Measurements from ENCODE around the gene TEKT2.

The TEKT2 gene

DNA sequence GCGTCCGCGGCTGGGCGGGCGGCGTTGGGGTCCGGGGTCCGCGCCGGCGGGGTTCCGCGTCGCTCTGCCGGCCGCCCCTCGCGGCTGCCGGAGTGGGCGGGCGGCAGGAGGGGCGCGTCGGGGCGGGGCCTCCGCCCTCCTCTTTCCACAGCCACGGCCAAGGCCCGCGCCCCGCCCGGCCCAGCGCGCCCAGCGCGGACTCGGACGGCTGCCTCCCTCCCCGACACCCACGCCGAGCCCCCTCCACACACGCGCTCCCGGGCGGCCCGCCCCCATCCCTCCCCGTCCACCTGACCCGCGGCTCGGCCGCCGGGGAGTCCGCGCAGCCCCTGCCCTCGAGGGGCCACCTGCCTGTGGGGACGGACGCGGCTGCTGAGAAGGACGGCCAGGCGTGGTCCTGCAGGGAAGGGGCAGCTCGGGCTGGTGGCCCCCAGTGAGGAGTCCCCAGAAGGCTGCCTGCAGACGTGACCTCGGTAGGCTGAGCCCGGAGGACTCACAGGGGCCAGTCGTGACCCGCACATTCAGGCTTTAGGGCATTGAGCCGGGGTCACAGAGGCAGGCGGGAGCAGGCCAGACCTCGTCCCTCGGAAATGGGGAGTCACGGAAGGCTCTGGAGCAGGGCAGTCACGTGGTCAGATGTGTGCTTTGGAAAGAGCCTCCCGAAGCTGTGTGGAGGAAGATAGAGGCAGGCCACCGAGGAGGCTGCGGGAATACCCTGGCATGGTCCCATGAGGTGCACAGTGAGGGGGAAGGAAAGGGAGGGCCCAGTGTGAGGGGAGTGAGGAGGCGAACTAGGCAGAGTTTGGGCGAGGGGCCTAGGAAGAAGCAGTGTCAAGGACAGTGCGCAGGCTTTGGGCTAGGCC, 41.5 kb downstream of the TEKT2 start, which contains the start of gene COL8A2:
COL8A2 (minus strand) TSS at position 94 of the 863 bp plus-strand sequence. CDS start 24,980 bp downstream, outside the sequence.
- Histone ChIP-seq H2AFZ (ENCODE audit: low read depth, low read length) (no peak within 1 kb of the TSS), H3K27ac (ENCODE audit: low read length, poor library complexity, severe bottlenecking) (no peak within 1 kb of the TSS)

DNA sequence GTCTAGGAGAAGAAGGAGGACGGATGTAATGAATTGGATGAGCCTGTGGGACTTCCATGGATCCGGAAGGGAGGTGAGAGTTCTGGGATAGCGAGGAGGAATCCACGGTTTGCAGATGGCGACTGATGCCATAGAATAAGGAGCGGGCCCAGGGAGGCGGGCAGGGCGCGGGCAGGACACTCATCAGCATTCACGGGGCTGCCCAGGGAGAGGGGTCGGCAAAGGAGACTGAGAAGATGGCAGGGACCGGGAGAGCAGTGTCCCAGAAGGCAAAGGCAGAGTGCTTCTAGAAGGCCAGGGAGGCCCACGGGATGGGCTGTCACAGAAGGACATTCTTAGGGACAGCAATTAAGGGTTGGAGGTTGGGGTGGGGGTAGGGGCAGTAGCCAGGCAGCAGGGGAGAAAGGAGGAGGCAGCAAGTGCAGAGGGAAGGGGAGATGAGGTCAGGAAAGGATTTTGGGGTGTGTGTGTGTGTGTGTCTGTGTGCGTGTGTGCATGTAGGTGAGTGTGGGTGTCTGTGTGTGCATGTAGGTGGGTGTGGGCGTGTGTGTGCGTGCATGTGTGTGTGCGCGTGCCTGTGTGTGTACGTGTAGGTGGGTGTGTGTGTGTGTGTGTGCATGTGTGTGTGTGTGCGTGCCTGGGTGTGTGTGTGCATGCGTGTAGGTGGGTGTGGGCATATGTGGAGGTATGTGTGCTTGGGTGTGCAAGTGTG, 42.3 kb downstream of the TEKT2 start:
- Histone ChIP-seq H2BK12ac (ENCODE audit: low read length in 2 of 2) (no peak overlapping the region), H3K9ac (ENCODE audit: low read length) (peak overlapping the region; percentile 78), H3K36me3 (ENCODE audit: control insufficient read depth in 1 of 2, insufficient read depth in 2 of 2, low read depth in 1 of 2, low read length in 2 of 2) (no peaks in the 10 kb centered on the region), H2AFZ (ENCODE audit: low read depth, low read length) (no peak overlapping the region), H4K91ac (ENCODE audit: low read length) (peak overlapping the region; percentile 35), H2AK5ac (ENCODE audit: low read length, severe bottlenecking) (no peak overlapping the region), H3K4ac (ENCODE audit: low read depth in 1 of 2, low read length in 2 of 2) (no peak overlapping the region), H3K18ac (ENCODE audit: low read depth in 1 of 2, low read length in 2 of 2) (peak overlapping the region in 1 of 2 experiments; percentile 49), H3K27me3 (ENCODE audit: control insufficient read depth in 1 of 2, insufficient read depth in 1 of 2, low read length in 2 of 2) (peaks cover 0 to 9% of the 10 kb centered on the region in 2 experiments), H2BK120ac (ENCODE audit: low read depth, low read length) (no peak overlapping the region), H4K8ac (ENCODE audit: low read length) (no peak overlapping the region), H2BK15ac (ENCODE audit: low read depth, poor library complexity, severe bottlenecking) (no peak overlapping the region), H3K4me1 (ENCODE audit: control insufficient read depth, insufficient read depth, low read depth, low read length) (peaks cover 49% of the 10 kb centered on the region), H3K4me3 (ENCODE audit: insufficient read depth in 1 of 2, low read depth in 1 of 2, low read length in 2 of 2) (peak overlapping the region in 1 of 2 experiments; percentile 75), H3K4me2 (ENCODE audit: low read length, poor library complexity, severe bottlenecking) (no peak overlapping the region), H3K9me3 (ENCODE audit: control insufficient read depth, low read length) (no peaks in the 10 kb centered on the region), H3K23ac (ENCODE audit: low read length in 2 of 2) (no peak overlapping the region), H2BK5ac (ENCODE audit: low read depth, low read length, poor library complexity, severe bottlenecking) (no peak overlapping the region), H3K14ac (ENCODE audit: low read length in 2 of 2) (peak overlapping the region in 1 of 2 experiments; percentile 2), H3K79me1 (replicated peaks; ENCODE audit: low read length, poor library complexity, severe bottlenecking) (peaks cover 2% of the 10 kb centered on the region), H3K27ac (ENCODE audit: low read length, poor library complexity, severe bottlenecking) (no peak overlapping the region)
- 81% methylated on average over 21 of the region's 21 CpGs for WGBS
- DNase-seq: no peak

More for the DNA sequence above, 41.5 kb downstream of the TEKT2 start, which contains the start of gene COL8A2:
- no peak within 1 kb of the TSS for H2BK120ac ChIP-seq (ENCODE audit: low read depth, low read length)
- H3K14ac ChIP-seq (ENCODE audit: low read length in 2 of 2): no peak within 1 kb of the TSS
- no peak for DNase-seq
- H3K23ac ChIP-seq (ENCODE audit: low read length in 2 of 2): no peak within 1 kb of the TSS
- no peaks in the 10 kb centered on the region for H3K9me3 ChIP-seq (ENCODE audit: control insufficient read depth, low read length)
- WGBS: 16% methylated on average over 54 of the region's 77 CpGs
- peak within 1 kb of the TSS; percentile 56 to 75 for H3K4me3 ChIP-seq (ENCODE audit: insufficient read depth in 1 of 2, low read depth in 1 of 2, low read length in 2 of 2)
- no peak within 1 kb of the TSS for H2AK5ac ChIP-seq (ENCODE audit: low read length, severe bottlenecking)
- peak within 1 kb of the TSS; percentile 78 for H3K9ac ChIP-seq (ENCODE audit: low read length)
- H2BK15ac ChIP-seq (ENCODE audit: low read depth, poor library complexity, severe bottlenecking): peak within 1 kb of the TSS; percentile 50
- H3K4me2 ChIP-seq (ENCODE audit: low read length, poor library complexity, severe bottlenecking): peak within 1 kb of the TSS; percentile 64
- no peak within 1 kb of the TSS for H2BK12ac ChIP-seq (ENCODE audit: low read length in 2 of 2)
- H3K4me1 ChIP-seq (ENCODE audit: control insufficient read depth, insufficient read depth, low read depth, low read length): peaks cover 47% of the 10 kb centered on the region
- H3K4ac ChIP-seq (ENCODE audit: low read depth in 1 of 2, low read length in 2 of 2): no peak within 1 kb of the TSS
- peaks cover 2% of the 10 kb centered on the region for H3K79me1 ChIP-seq (replicated peaks; ENCODE audit: low read length, poor library complexity, severe bottlenecking)
- H3K18ac ChIP-seq (ENCODE audit: low read depth in 1 of 2, low read length in 2 of 2): peak within 1 kb of the TSS in 1 of 2 experiments; percentile 18
- no peaks in the 10 kb centered on the region for H3K36me3 ChIP-seq (ENCODE audit: control insufficient read depth in 1 of 2, insufficient read depth in 2 of 2, low read depth in 1 of 2, low read length in 2 of 2)
- H4K8ac ChIP-seq (ENCODE audit: low read length): no peak within 1 kb of the TSS
- no peak within 1 kb of the TSS for H2BK5ac ChIP-seq (ENCODE audit: low read depth, low read length, poor library complexity, severe bottlenecking)
- peaks cover 0 to 9% of the 10 kb centered on the region in 2 experiments for H3K27me3 ChIP-seq (ENCODE audit: control insufficient read depth in 1 of 2, insufficient read depth in 1 of 2, low read length in 2 of 2)
- no peak within 1 kb of the TSS for H4K91ac ChIP-seq (ENCODE audit: low read length)

DNA sequence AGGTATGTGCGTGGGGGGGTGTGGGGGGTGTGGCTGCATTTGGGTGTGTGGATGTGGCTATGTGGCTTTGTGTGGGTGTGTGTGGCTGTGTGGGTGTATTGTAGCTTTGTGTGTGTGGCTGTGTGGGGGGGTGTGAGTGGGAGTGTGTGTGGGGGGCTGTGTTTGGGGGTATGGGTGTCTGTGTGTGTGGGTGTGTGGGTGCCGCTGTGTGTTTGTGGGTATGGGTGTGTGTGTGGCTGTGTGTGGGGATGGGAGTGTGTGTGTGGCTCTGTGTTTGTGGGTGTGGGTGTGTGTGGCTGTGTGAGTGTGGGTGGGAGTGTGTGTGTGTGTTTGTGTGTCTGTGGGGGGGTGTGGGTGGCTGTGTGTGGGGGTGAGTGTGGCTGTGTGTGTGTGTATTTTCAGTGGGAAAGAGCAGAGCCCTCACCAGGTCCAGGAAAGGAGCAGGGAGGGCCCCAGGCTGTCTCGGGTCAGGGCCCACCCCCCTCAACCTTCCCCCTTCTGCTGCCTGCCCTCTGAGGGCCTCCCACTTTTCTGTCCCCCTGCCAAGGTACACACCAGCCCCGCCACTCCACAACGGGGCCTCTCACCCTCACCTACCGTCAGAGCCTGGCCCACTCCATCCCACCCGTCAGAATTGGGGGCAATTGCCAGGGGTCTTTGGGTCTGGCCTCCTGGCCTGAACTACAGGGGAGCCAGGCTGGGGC, 43.1 kb downstream of the TEKT2 start:
- Histone ChIP-seq H3K4me1 (ENCODE audit: control insufficient read depth, insufficient read depth, low read depth, low read length) (peaks cover 49% of the 10 kb centered on the region), H2AK5ac (ENCODE audit: low read length, severe bottlenecking) (peak overlapping the region; percentile 37), H2BK5ac (ENCODE audit: low read depth, low read length, poor library complexity, severe bottlenecking) (no peak overlapping the region), H3K36me3 (ENCODE audit: control insufficient read depth in 1 of 2, insufficient read depth in 2 of 2, low read depth in 1 of 2, low read length in 2 of 2) (no peaks in the 10 kb centered on the region), H3K4ac (ENCODE audit: low read depth in 1 of 2, low read length in 2 of 2) (no peak overlapping the region), H4K91ac (ENCODE audit: low read length) (no peak overlapping the region), H4K8ac (ENCODE audit: low read length) (no peak overlapping the region), H2BK12ac (ENCODE audit: low read length in 2 of 2) (no peak overlapping the region), H3K4me3 (ENCODE audit: insufficient read depth in 1 of 2, low read depth in 1 of 2, low read length in 2 of 2) (no peak overlapping the region), H3K18ac (ENCODE audit: low read depth in 1 of 2, low read length in 2 of 2) (no peak overlapping the region), H3K9me3 (ENCODE audit: control insufficient read depth, low read length) (no peaks in the 10 kb centered on the region), H2BK15ac (ENCODE audit: low read depth, poor library complexity, severe bottlenecking) (no peak overlapping the region), H3K27ac (ENCODE audit: low read length, poor library complexity, severe bottlenecking) (no peak overlapping the region), H3K9ac (ENCODE audit: low read length) (no peak overlapping the region), H3K27me3 (ENCODE audit: control insufficient read depth in 1 of 2, insufficient read depth in 1 of 2, low read length in 2 of 2) (peaks cover 0 to 9% of the 10 kb centered on the region in 2 experiments), H3K23ac (ENCODE audit: low read length in 2 of 2) (no peak overlapping the region), H3K4me2 (ENCODE audit: low read length, poor library complexity, severe bottlenecking) (no peak overlapping the region), H3K79me1 (replicated peaks; ENCODE audit: low read length, poor library complexity, severe bottlenecking) (peaks cover 2% of the 10 kb centered on the region), H2BK120ac (ENCODE audit: low read depth, low read length) (no peak overlapping the region), H3K14ac (ENCODE audit: low read length in 2 of 2) (peak overlapping the region in 1 of 2 experiments; percentile 53), H2AFZ (ENCODE audit: low read depth, low read length) (no peak overlapping the region)
- 85% methylated on average over 6 of the region's 7 CpGs for WGBS
- DNase-seq: no peak

Measured in mesenchymal stem cell (in vitro differentiated cells and primary cell).